ENCODE measurements around the gene MYO7A.

The MYO7A gene

DNA sequence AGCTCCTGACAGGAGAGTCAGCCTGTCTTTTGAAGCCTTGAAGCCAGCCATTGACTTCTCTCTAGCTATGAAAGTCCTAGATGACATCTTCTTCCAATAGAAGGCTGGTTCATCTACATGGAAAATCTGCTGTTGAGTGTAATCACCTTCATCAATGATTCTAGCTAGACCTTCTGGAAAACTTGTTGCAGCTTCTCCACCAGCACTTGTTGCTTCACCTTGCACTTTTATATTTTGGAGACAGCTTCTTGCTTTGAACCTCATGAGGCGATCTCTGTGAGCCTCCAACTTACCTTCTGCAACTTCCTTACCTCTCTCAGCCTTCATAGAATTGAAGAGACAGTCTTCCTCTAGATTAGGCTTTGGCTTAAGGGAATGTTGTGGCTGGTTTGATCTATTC lies 58.3 kb downstream of the MYO7A start:
- Histone ChIP-seq H3K4me2 (ENCODE audit: low read depth, low read length) (no peak overlapping the region), H3F3A (ENCODE audit: insufficient read depth, low read length) (no peaks in the 10 kb centered on the region), H3K79me2 (ENCODE audit: low read length) (no peaks in the 10 kb centered on the region), H3K9me2 (replicated peaks; ENCODE audit: insufficient read depth, low read length) (no peaks in the 10 kb centered on the region), H3K9me3 (replicated peaks; ENCODE audit: insufficient read depth, low read length) (no peaks in the 10 kb centered on the region), H2AFZ (ENCODE audit: low read length) (no peak overlapping the region), H3K27me3 (replicated peaks; ENCODE audit: insufficient read depth, low read length) (no peaks in the 10 kb centered on the region), H3K4me3 (ENCODE audit: low read length) (no peak overlapping the region), H3K4me1 (ENCODE audit: low read length) (peaks cover 6% of the 10 kb centered on the region), H3K9ac (ENCODE audit: low read length) (no peak overlapping the region), H4K20me1 (ENCODE audit: insufficient read depth, low read length) (no peaks in the 10 kb centered on the region), H3K36me3 (replicated peaks; ENCODE audit: insufficient read depth, low read length) (no peaks in the 10 kb centered on the region), H3K27ac (ENCODE audit: low read length) (no peak overlapping the region)
- TF ChIP-seq EZH2phosphoT487 (IDR thresholded peaks at IDR 0.05; ENCODE audit: low read length) (no peak), EZH2 (optimal IDR thresholded peaks at IDR 0.05; ENCODE audit: low read depth, low read length) (no peak), CTCF (IDR thresholded peaks at IDR 0.05; ENCODE audit: low read length) (no peak)
- no peak for DNase-seq

GRCh38 chr11:77187111-77187750 lies 59.2 kb downstream of the MYO7A start:
- no peaks in the 10 kb centered on the region for H3K9me3 ChIP-seq (replicated peaks; ENCODE audit: insufficient read depth, low read length)
- peaks cover 6% of the 10 kb centered on the region for H3K4me1 ChIP-seq (ENCODE audit: low read length)
- H3K27me3 ChIP-seq (replicated peaks; ENCODE audit: insufficient read depth, low read length): no peaks in the 10 kb centered on the region
- no peaks in the 10 kb centered on the region for H3K36me3 ChIP-seq (replicated peaks; ENCODE audit: insufficient read depth, low read length)
- H3F3A ChIP-seq (ENCODE audit: insufficient read depth, low read length): no peaks in the 10 kb centered on the region
- H3K4me3 ChIP-seq (ENCODE audit: low read length): no peak overlapping the region
- no peak overlapping the region for H2AFZ ChIP-seq (ENCODE audit: low read length)
- H3K9me2 ChIP-seq (replicated peaks; ENCODE audit: insufficient read depth, low read length): no peaks in the 10 kb centered on the region
- H3K27ac ChIP-seq (ENCODE audit: low read length): no peak overlapping the region
- no peak overlapping the region for H3K9ac ChIP-seq (ENCODE audit: low read length)
- no peaks in the 10 kb centered on the region for H3K79me2 ChIP-seq (ENCODE audit: low read length)
- no peak for TF ChIP-seq EZH2phosphoT487 (IDR thresholded peaks at IDR 0.05; ENCODE audit: low read length)
- DNase-seq: no peak
- no peaks in the 10 kb centered on the region for H4K20me1 ChIP-seq (ENCODE audit: insufficient read depth, low read length)
- H3K4me2 ChIP-seq (ENCODE audit: low read depth, low read length): no peak overlapping the region

DNA sequence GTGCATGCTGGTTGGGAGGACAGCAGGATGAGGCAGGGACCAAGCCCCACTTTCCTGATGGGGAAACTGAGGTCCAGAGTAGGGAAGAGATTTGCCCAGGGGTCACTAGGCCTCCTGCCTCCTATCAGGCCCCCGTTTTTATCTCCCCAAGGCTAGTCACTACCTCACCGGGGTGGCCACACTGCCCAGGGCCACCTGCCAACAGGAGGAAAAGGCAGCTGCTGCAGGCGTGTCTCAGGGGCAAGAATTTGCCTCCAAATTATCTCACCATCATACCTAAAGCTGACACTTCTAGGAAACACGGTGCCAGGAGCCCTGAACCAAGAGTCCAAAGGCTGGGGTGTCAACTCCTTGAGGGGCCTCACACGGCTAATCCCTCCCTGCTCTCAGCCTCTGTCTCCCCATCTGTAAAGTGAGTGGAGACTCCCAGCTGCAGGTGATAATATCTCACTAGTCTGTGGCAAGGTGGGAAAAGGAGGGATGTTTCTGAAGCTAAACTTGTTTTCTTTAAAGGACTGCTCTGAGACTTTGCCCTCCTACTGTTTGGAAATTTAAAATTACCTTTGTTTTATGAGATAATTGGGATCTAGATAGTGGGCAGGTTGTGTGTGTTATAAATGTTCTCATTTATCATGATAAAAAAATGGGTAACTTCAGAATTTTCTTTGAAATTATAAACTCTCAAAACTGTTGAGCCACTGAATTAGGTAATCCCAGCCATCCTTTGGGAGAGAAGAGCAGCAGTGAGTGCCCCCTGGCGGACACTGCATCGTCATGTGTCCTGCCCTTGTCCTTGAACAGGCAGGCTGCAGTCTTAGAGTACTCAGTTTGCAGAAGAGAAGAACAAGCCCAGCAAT lies 60.0 kb downstream of the MYO7A start:
- Histone ChIP-seq H3K36me3 (replicated peaks; ENCODE audit: insufficient read depth, low read length) (no peaks in the 10 kb centered on the region), H4K20me1 (ENCODE audit: insufficient read depth, low read length) (no peaks in the 10 kb centered on the region), H3K27ac (ENCODE audit: low read length) (no peak overlapping the region), H3K27me3 (replicated peaks; ENCODE audit: insufficient read depth, low read length) (no peaks in the 10 kb centered on the region), H2AFZ (ENCODE audit: low read length) (no peak overlapping the region), H3K4me3 (ENCODE audit: low read length) (no peak overlapping the region), H3K4me1 (ENCODE audit: low read length) (peaks cover 6% of the 10 kb centered on the region), H3K9me2 (replicated peaks; ENCODE audit: insufficient read depth, low read length) (no peaks in the 10 kb centered on the region), H3K9me3 (replicated peaks; ENCODE audit: insufficient read depth, low read length) (no peaks in the 10 kb centered on the region), H3K4me2 (ENCODE audit: low read depth, low read length) (no peak overlapping the region), H3F3A (ENCODE audit: insufficient read depth, low read length) (no peaks in the 10 kb centered on the region), H3K79me2 (ENCODE audit: low read length) (no peaks in the 10 kb centered on the region), H3K9ac (ENCODE audit: low read length) (no peak overlapping the region)
- TF ChIP-seq EZH2phosphoT487 (IDR thresholded peaks at IDR 0.05; ENCODE audit: low read length) (no peak), CTCF (IDR thresholded peaks at IDR 0.05; ENCODE audit: low read length) (peak; percentile 94), EZH2 (optimal IDR thresholded peaks at IDR 0.05; ENCODE audit: low read depth, low read length) (no peak)
- peak; percentile 65 for DNase-seq

Data from MM.1S (cell line).